PC-9 (cell line): ENCODE data around the gene KIF14. TPM values are rescaled to one million over a fixed set of nuclear protein-coding genes. Genes with fewer than 3 reads are reported as not detected.

ENCODE experiments used
- BruUV-seq: library from RNA; stranded (reverse); fragments of 400-500 nt; replicated peaks from 2 replicates; lab custom pipeline; 2021; lab: Mats Ljungman, UMichigan
- CTCF ChIA-PET: fragments of 300-600 bp; sonication (Branson Sonifier 250); formaldehyde crosslinking; loops from one replicate; lab custom pipeline; 2022; ENCODE audit warnings: antibody characterized with exemption; lab: Charles Lee
- POLR2A ChIA-PET: fragments of 300-600 bp; sonication (Branson Sonifier 250); formaldehyde crosslinking; loops from one replicate; lab custom pipeline; 2022; ENCODE audit warnings: antibody characterized with exemption; ENCODE audit not compliant: unreplicated experiment; lab: Charles Lee
- DNase-seq, 2 experiments: peaks; one replicate each; pipeline versions ENCODE4 v3.0.0 to v3.0.0-alpha.2; 2015 to 2022; ENCODE audit warnings: mixed read lengths in 1 of 2
- H2AFZ ChIP-seq: fragments of 200-600 bp; sonication (generic); 2 replicates; pipeline ENCODE4 v1.8.1; 2017; ENCODE audit warnings: antibody characterized with exemption
- H3F3A ChIP-seq: fragments of 200-600 bp; sonication (generic); 2 replicates; pipeline ENCODE4 v1.8.1; 2017; ENCODE audit warnings: antibody characterized with exemption, mild to moderate bottlenecking, low read depth; ENCODE audit not compliant: insufficient read depth
- H3K27ac ChIP-seq: fragments of 200-600 bp; sonication (generic); 2 replicates; pipeline ENCODE4 v1.6.1; 2016; ENCODE audit warnings: mixed run types
- H3K27me3 ChIP-seq: fragments of 200-600 bp; sonication (generic); 2 replicates; pipeline ENCODE4 v1.6.1; 2016; ENCODE audit warnings: low read depth, mixed run types; ENCODE audit not compliant: insufficient read depth
- H3K36me3 ChIP-seq: fragments of 200-600 bp; sonication (generic); 2 replicates; pipeline ENCODE4 v1.6.1; 2016; ENCODE audit warnings: low read depth, mixed run types
- H3K4me1 ChIP-seq: fragments of 200-600 bp; sonication (generic); replicated peaks from 2 replicates; pipeline ENCODE4 v1.6.1; 2016; ENCODE audit warnings: mixed run types; ENCODE audit not compliant: insufficient read depth
- H3K4me2 ChIP-seq: fragments of 200-600 bp; sonication (generic); 2 replicates; pipeline ENCODE4 v1.6.1; 2017; ENCODE audit warnings: mixed run types
- H3K4me3 ChIP-seq: fragments of 200-600 bp; sonication (generic); 2 replicates; pipeline ENCODE4 v1.6.1; 2016; ENCODE audit warnings: mixed run types
- H3K79me2 ChIP-seq: fragments of 200-600 bp; sonication (generic); 2 replicates; pipeline ENCODE4 v1.6.1; 2017; ENCODE audit warnings: low read depth, mixed run types
- H3K9me2 ChIP-seq: fragments of 200-600 bp; sonication (generic); 2 replicates; pipeline ENCODE4 v1.8.1; 2017; ENCODE audit warnings: mild to moderate bottlenecking; ENCODE audit not compliant: insufficient read depth
- H3K9me3 ChIP-seq: fragments of 200-600 bp; sonication (generic); 2 replicates; pipeline ENCODE4 v1.8.1; 2016; ENCODE audit warnings: low read depth; ENCODE audit not compliant: insufficient read depth
- H4K20me1 ChIP-seq: fragments of 200-600 bp; sonication (generic); 2 replicates; pipeline ENCODE4 v1.8.1; 2017; ENCODE audit not compliant: insufficient read depth
- CTCF ChIP-seq: fragments of 200-600 bp; sonication (generic); conservative IDR thresholded peaks from 2 replicates; pipeline ENCODE4 v1.6.1; 2017; ENCODE audit warnings: mixed run types, antibody characterized with exemption, mild to moderate bottlenecking, moderate library complexity
- EZH2 ChIP-seq: fragments of 200-600 bp; sonication (generic); IDR thresholded peaks from 2 replicates; pipeline ENCODE4 v1.8.0; 2017; ENCODE audit warnings: antibody characterized with exemption, low read depth
- intact Hi-C: fragments of 100-400 bp; cut with micrococcal nuclease; formaldehyde crosslinking; loops from one replicate; pipeline ENCODE4 v1.10.0; 2022; ENCODE audit not compliant: unreplicated experiment
- total RNA-seq: library from RNA; stranded (reverse); gene quantifications from 2 replicates; pipeline ENCODE4 v1.2.3, GENCODE V29; 2021

Gene KIF14
- total RNA-seq, 1 experiment from 2014 or later = 30.0 TPM

DNA sequence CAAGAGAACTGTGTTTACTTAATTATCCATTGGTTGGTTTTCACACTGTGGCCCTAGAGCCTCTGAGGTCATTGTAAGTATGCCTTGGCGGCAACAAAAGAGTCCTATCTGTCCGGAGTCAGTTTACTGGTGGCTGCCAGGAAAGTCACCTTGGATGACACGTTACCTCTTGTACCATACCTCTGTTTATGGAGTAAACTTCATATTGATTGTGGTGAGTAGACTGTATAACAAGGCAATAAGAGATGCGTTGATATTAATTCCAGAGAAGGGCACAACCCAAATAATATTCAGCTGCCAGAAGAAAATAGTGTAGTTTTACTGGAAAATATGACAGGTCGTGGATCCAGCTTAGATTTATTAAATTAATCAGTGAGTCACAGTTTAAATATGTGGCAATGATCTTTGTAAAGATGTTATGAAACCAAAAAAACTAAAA, 20.4 kb upstream of the KIF14 start:
- POLR2A ChIA-PET = interaction anchor here (0.6 to 1.0 kb wide), 4 partner anchors 13 to 131 kb away, joined by 9 to 17 read pairs (median 14); partner anchors contain the start of gene DDX59
- CTCF ChIA-PET = no interaction called here

DNA sequence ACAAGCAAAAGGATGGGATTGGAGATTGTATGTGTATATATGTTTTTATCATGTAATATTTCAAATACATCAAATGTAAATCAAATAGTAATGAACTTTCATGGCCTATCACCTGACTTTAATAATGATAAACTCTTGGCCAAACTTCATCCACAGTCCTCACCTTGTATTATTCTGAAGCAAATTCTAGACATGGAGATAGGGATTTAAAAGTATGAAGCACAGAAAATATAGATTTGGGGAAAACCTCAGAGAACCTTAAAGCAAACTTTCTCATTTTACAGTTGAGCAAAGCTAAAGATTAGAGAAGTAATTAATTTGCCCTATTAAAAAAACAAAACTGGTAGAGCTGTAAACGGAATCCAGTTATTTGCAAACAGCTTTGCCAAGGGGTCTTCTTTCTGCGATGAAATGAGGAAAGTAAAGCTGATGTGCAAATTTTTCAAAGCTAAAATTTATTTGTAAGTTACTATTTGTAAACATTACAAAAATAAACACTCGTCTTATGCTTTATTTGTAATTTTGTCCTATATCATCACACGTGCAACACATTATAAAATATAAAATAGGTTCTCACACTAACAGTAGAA, 19.9 kb upstream of the KIF14 start:
- ChIA-PET POLR2A (interaction anchor here (0.6 to 1.0 kb wide), 4 partner anchors 14 to 132 kb away, joined by 9 to 17 read pairs (median 14); partner anchors contain the start of gene DDX59), CTCF (interaction anchor here (0.7 kb wide), 1 partner anchor 364 kb away, joined by 3 read pairs; no protein-coding TSS in a partner anchor)
- no peak for DNase-seq
- Histone ChIP-seq H3K4me3 (0 out of 2 replicates have a peak overlapping the region, but pooled peaks have one; percentile 10), H2AFZ (peak overlapping the region; percentile 66), H3K36me3 (0 out of 2 replicates have a peak, but pooled peaks cover 3% of the 10 kb centered on the region), H3K4me1 (peaks cover 45% of the 10 kb centered on the region), H3K79me2 (no peaks in the 10 kb centered on the region), H3K27me3 (no peaks in the 10 kb centered on the region), H4K20me1 (no peaks in the 10 kb centered on the region), H3K9me3 (no peaks in the 10 kb centered on the region), H3F3A (peaks cover 41% of the 10 kb centered on the region), H3K9me2 (no peaks in the 10 kb centered on the region), H3K27ac (peak overlapping the region; percentile 86), H3K4me2 (peak overlapping the region; percentile 67)
- BruUV-seq = TSS peak; percentile 96
- no peak for TF ChIP-seq CTCF
- TF ChIP-seq EZH2 = no peak
- intact Hi-C loops = loop anchor here (1.0 kb wide), 2 partner anchors 17 to 19 kb away; no protein-coding TSS in a partner anchor

More for the DNA sequence above, 20.4 kb upstream of the KIF14 start:
- Histone ChIP-seq H3K4me3 (no peak overlapping the region), H3K36me3 (0 out of 2 replicates have a peak, but pooled peaks cover 3% of the 10 kb centered on the region), H3K79me2 (no peaks in the 10 kb centered on the region), H3K27me3 (no peaks in the 10 kb centered on the region), H3K4me1 (peaks cover 45% of the 10 kb centered on the region), H3K4me2 (peak overlapping the region; percentile 67), H2AFZ (no peak overlapping the region), H3F3A (peaks cover 41% of the 10 kb centered on the region), H3K9me3 (no peaks in the 10 kb centered on the region), H4K20me1 (no peaks in the 10 kb centered on the region), H3K9me2 (no peaks in the 10 kb centered on the region), H3K27ac (peak overlapping the region; percentile 86)
- TF ChIP-seq CTCF (no peak), EZH2 (no peak)
- no TSS peak for BruUV-seq
- intact Hi-C loops = loop anchor here (1.0 kb wide), 4 partner anchors 18 to 97 kb away; partner anchors contain the start of genes CAMSAP2 and DDX59
- DNase-seq = peak; percentile 51 to 71

- Histone ChIP-seq H3K27ac (peak overlapping the region; percentile 44; the same call in 1 of the 2 replicates), H3K4me2 (no peak overlapping the region), H3F3A (peaks cover 35% of the 10 kb centered on the region), H2AFZ (no peak overlapping the region), H4K20me1 (no peaks in the 10 kb centered on the region), H3K9me3 (no peaks in the 10 kb centered on the region), H3K9me2 (no peaks in the 10 kb centered on the region), H3K36me3 (no peaks in the 10 kb centered on the region), H3K27me3 (no peaks in the 10 kb centered on the region), H3K79me2 (no peaks in the 10 kb centered on the region), H3K4me1 (peaks cover 37% of the 10 kb centered on the region), H3K4me3 (no peak overlapping the region)
- intact Hi-C loops = no loop called here
- ChIA-PET POLR2A (no interaction called here), CTCF (no interaction called here)
- BruUV-seq = no TSS peak
- no peak for DNase-seq
- TF ChIP-seq EZH2 = no peak
- TF ChIP-seq CTCF = no peak
These were observed 17.5 kb upstream of the KIF14 start for GRCh38 chr1:200638073-200638472.
